Psoas muscle (tissue), 8 donors: Measurements from ENCODE around the gene KIF6. TPM values are rescaled to one million over a fixed set of nuclear protein-coding genes. Genes with fewer than 3 reads are reported as not detected.

ENCODE experiments used
- ATAC-seq, 4 donors: fragments of 200-7000 bp; cut with Tn5 transposase; one replicate each; pipeline ENCODE4 v1.9.1; 2020; ENCODE audit warnings: moderate library complexity in 3 of 4, mild to moderate bottlenecking in 2 of 4
- DNase-seq, 2 donors: peaks; one replicate each; pipeline ENCODE4 v3.0.0-alpha.2; 2020
- H3K27ac ChIP-seq: fragments of 200-600 bp; one replicate; pipeline ENCODE4 v1.8.0; 2022
- H3K27me3 ChIP-seq, 3 donors: fragments of 200-600 bp in 1 of 3; one replicate each; pipeline versions ENCODE4 v1.6.1 to v1.8.0; 2013 to 2022; ENCODE audit warnings: low read length in 2 of 3, mild to moderate bottlenecking in 2 of 3, moderate library complexity in 1 of 3; ENCODE audit not compliant: insufficient read depth in 3 of 3
- H3K36me3 ChIP-seq, 2 donors: fragments of 200-600 bp in 1 of 2; one replicate each; pipeline versions ENCODE4 v1.6.1 to v1.8.0; 2013 to 2022; ENCODE audit warnings: low read depth in 1 of 2, mild to moderate bottlenecking in 1 of 2, moderate library complexity in 1 of 2; ENCODE audit not compliant: insufficient read depth in 1 of 2
- H3K4me1 ChIP-seq: fragments of 200-600 bp; one replicate; pipeline ENCODE4 v1.8.0; 2022
- H3K4me3 ChIP-seq: fragments of 200-600 bp; one replicate; pipeline ENCODE4 v1.8.0; 2022; ENCODE audit warnings: mild to moderate bottlenecking
- H3K9me3 ChIP-seq: fragments of 200-600 bp; one replicate; pipeline ENCODE4 v1.8.0; 2022
- CTCF ChIP-seq: fragments of 200-600 bp; IDR thresholded peaks from one replicate; pipeline ENCODE4 v1.8.0; 2022; ENCODE audit warnings: antibody characterized with exemption
- WGBS, 3 donors: extraction: QIAGEN DNeasy Blood & Tissue Kit; methylation state at CpG; one replicate each; pipeline versions ENCODE4 v1.1.6 to v1.1.7; 2013; 5-methylcytosine and 5-hydroxymethylcytosine counted together
- intact Hi-C, 2 donors: fragments of 100-400 bp; cut with DNase I; formaldehyde crosslinking; loops; one replicate each; pipeline versions ENCODE4 v1.11.0 to v1.14.2; 2022
- polyA plus RNA-seq, 3 donors: library from polyadenylated mRNA; stranded (reverse); fragments of 200-250 nt; gene quantifications; one replicate each; pipeline ENCODE4 v1.2.3, GENCODE V29; 2013
- total RNA-seq, 4 donors: library from RNA; stranded (reverse); fragmentation: NEBNext Ultra II Directional in 2 of 4; extraction: Animal tissue kit (Norgen Biotek cat#: 25700) in 2 of 4; gene quantifications; one replicate each; pipeline versions ENCODE4 v1.2.1 to v1.2.4, GENCODE V29; 2021 to 2023
- donor health status: healthy with polysubstance abuse.
- donor health status: DM: no; HTN: no; CAD: no; lungs with moderate emphysema.
- donor health status: Bipolar disorder and iron deficiency.
- donor health status: healthy.
- donor health status: DM: yes; HTN: yes; CAD: no.
- donor health status: DM: no; HTN: no; CAD: no.
- donor health status: DM: no; HTN: no; CAD: no.
- donor health status: DM: yes; HTN: yes; CAD: no.

Gene KIF6
- total and polyA plus RNA-seq, 7 donors = 0.03 to 0.17 (median 0.09) TPM; not detected in 2

DNA sequence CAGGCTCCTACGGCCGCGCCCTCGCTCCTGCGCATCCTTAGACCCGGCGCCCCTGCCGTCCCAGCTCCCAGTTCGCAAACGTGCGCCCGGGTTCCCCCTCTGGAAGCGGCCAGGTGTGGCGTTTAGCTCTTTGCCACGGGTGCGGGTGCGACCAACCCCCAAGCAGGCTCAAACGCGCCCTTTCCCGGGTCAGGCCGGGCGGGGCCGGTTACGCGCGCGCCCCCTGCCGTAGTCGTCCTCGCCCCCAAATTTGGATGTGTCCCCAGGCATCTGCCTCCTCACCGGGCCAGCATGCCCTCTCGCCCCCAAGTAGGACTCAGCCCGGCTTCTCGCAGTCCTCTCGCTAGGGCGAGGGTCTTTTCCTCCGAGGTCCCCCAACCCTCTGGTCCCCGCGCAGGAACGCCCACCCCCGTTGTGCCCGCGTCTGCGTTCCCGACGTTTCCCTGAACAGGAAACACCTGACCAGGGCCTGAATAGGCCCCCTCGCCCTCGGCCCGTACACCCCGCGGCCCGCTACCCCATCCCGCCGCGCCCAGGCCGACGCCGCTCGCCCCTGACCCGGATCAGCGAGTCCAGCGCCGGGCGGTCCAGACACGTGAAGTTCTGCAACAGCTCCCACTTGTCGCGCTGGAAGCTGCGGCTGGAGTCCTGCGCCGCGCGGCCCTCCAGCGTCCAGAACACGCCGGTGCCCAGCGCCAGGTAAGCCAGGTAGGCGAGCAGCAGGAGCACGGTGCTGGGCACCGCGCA, 411.5 kb downstream of the KIF6 start:
- peak overlapping the region; percentile 49 for H3K4me3 ChIP-seq
- peak in 1 of 4 donors; percentile 34 for ATAC-seq

DNA sequence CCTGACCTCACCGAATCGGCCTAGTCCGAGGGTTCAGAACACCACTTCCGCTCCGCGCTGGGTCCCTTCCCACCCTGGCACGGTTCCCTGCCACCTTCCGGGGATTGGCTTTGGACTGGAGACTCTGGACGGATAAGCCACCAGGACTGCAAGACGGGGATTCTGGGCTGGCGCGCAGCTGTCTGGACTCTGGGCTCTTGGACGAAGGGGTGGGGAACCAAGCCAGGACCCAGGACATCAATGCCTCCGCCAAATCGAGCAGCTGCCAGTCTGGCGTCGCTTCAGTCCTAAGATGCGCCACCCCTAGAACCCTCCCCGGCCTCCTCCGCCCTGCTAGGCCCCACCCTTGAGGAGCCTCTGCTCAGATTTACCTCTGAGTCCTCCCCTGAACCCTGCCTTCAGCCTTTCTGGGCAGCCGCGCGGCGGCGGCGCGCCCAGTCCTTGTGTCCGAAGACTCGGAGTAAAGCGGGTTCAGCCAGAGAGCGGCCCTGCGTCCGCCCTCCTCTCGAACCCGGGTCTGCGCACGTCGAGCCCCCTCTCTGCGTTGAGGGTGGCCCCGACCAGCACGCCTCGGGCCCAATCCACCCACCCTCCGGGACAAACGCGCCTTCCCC, 412.2 kb downstream of the KIF6 start:
- DNase-seq (peak in 1 of 2 donors; percentile 59), ATAC-seq (peak; percentile 35 to 70 (median 62))
- Histone ChIP-seq H3K27ac (no peak overlapping the region), H3K27me3 (peaks cover 0 to 44% (median 0%) of the 10 kb centered on the region in 3 donors), H3K4me3 (peak overlapping the region; percentile 49), H3K36me3 (no peaks in the 10 kb centered on the region), H3K4me1 (peaks cover 12% of the 10 kb centered on the region), H3K9me3 (no peaks in the 10 kb centered on the region)
- 6 to 8% (median 7%) methylated on average over 44 to 45 of the region's 45 CpGs for WGBS, 3 donors
- no peak for TF ChIP-seq CTCF
- intact Hi-C loops = loop anchor here in 1 of 2 donors (5.0 kb wide), 1 partner anchor 226 kb away; no protein-coding TSS in a partner anchor

More for the DNA sequence above, 411.5 kb downstream of the KIF6 start:
- no peaks in the 10 kb centered on the region for H3K9me3 ChIP-seq
- peaks cover 12% of the 10 kb centered on the region for H3K4me1 ChIP-seq
- H3K27ac ChIP-seq = no peak overlapping the region
- peaks cover 0 to 44% (median 0%) of the 10 kb centered on the region in 3 donors for H3K27me3 ChIP-seq
- no peaks in the 10 kb centered on the region for H3K36me3 ChIP-seq
- intact Hi-C loops = loop anchor here in 1 of 2 donors (5.0 kb wide), 1 partner anchor 226 kb away; no protein-coding TSS in a partner anchor
- no peak for TF ChIP-seq CTCF
- DNase-seq = no peak
- 2 to 4% (median 3%) methylated on average over 60 to 80 of the region's 80 CpGs for WGBS, 3 donors

GRCh38 chr6:39310542-39310941, 414.7 kb downstream of the KIF6 start:
- intact Hi-C loops = loop anchor here in 1 of 2 donors (2.0 to 5.0 kb wide), 2 partner anchors 223 to 440 kb away; no protein-coding TSS in a partner anchor
- Histone ChIP-seq H3K9me3 (no peaks in the 10 kb centered on the region), H3K27ac (no peak overlapping the region), H3K27me3 (peaks cover 0 to 35% (median 0%) of the 10 kb centered on the region in 3 donors), H3K4me1 (peaks cover 12% of the 10 kb centered on the region), H3K4me3 (no peak overlapping the region), H3K36me3 (no peaks in the 10 kb centered on the region)
- ATAC-seq = no peak
- no peak for DNase-seq
- no peak for TF ChIP-seq CTCF
- 64 to 69% (median 67%) methylated on average over 3 to 4 of the region's 4 CpGs for WGBS, 3 donors

DNA sequence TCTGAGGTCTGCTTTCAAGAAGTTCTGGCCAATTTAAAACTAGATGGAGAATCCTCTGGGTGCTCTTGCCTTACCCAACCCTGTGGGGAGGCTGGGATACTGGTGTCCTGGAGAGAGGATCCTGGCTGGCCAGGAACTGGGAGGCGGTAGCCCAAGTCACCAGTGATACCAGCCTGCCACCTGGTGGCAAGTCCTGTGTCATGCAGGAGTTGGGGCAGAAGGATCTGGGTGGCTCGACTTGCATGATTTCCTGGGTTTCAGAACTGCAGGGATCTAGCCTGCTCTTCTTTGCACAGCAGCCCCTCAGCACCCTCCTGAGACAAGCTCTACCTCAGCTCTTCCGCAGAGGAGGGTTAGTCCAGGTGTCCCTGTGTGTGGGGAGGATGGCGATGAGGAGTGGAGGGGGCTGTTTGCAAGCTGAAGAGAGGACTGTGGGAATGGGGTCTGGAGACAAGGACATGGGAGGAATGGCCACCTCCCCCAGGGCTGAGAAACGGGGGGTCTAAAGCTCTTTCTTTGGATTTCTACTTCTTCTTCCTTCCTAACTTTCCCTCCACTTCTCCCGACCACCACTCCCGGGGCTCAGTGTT, 415.2 kb downstream of the KIF6 start:
- intact Hi-C loops = loop anchor here (2.0 to 10.0 kb wide), 6 partner anchors 143 to 439 kb away; no protein-coding TSS in a partner anchor
- WGBS, 3 donors = 46 to 58% (median 51%) methylated on average over 7 of the region's 7 CpGs
- TF ChIP-seq CTCF = peak; percentile 89
- Histone ChIP-seq H3K27ac (no peak overlapping the region), H3K9me3 (no peaks in the 10 kb centered on the region), H3K27me3 (peaks cover 0 to 33% (median 0%) of the 10 kb centered on the region in 3 donors), H3K36me3 (no peaks in the 10 kb centered on the region), H3K4me3 (no peak overlapping the region), H3K4me1 (peaks cover 12% of the 10 kb centered on the region)
- ATAC-seq (peak; percentile 82 to 91 (median 84)), DNase-seq (peak; percentile 66 to 82)
